CD4-positive, alpha-beta T cell treated with Interleukin-15 for 1 hour (primary cell): Measurements from ENCODE around the gene STIM2.

ENCODE experiments used
- DNase-seq: peaks from one replicate; pipeline ENCODE4 v3.0.0-alpha.2; 2020

The STIM2 gene

GRCh38 chr4:27048429-27049238 lies 188.0 kb downstream of the STIM2 start:
- no peak for DNase-seq

GRCh38 chr4:27049239-27049829 lies 188.7 kb downstream of the STIM2 start:
- DNase-seq: no peak

- DNase-seq: no peak
Measured at GRCh38 chr4:27050731-27051130, 190.1 kb downstream of the STIM2 start.

- DNase-seq: no peak
Measured at GRCh38 chr4:27055221-27055760, 194.7 kb downstream of the STIM2 start.

- DNase-seq: no peak
Measured at GRCh38 chr4:27056281-27056680, 195.6 kb downstream of the STIM2 start.

- no peak for DNase-seq
Measured at GRCh38 chr4:27057053-27057452, 196.4 kb downstream of the STIM2 start.

GRCh38 chr4:27057662-27058061 lies 197.0 kb downstream of the STIM2 start:
- no peak for DNase-seq

- DNase-seq: no peak
Measured at GRCh38 chr4:27058819-27059406, 198.3 kb downstream of the STIM2 start.

GRCh38 chr4:27059446-27059845 lies 198.8 kb downstream of the STIM2 start:
- DNase-seq: no peak

GRCh38 chr4:27062256-27062655 lies 201.6 kb downstream of the STIM2 start:
- DNase-seq: no peak

- DNase-seq: peak; percentile 47
Measured at GRCh38 chr4:27066591-27066990, 205.9 kb downstream of the STIM2 start.

- no peak for DNase-seq
Measured at GRCh38 chr4:27068151-27068867, 207.7 kb downstream of the STIM2 start.
